DMS 273 (cell line): ENCODE results near the gene RHOF.

ENCODE experiments used
- DNase-seq: peaks from one replicate; lab custom pipeline; 2025; ENCODE audit not compliant: unreplicated experiment; lab: John Stamatoyannopoulos, UW

The RHOF gene

GRCh38 chr12:121820056-121820455 is 26.6 kb upstream of the RHOF start:
- no peak for DNase-seq

- DNase-seq, result no peak
These were observed 25.9 kb upstream of the RHOF start for GRCh38 chr12:121819212-121819949.

GRCh38 chr12:121817648-121818043 is 24.2 kb upstream of the RHOF start:
- DNase-seq, result no peak

GRCh38 chr12:121816925-121817647 is 23.6 kb upstream of the RHOF start:
- no peak for DNase-seq

GRCh38 chr12:121815263-121815662 is 21.8 kb upstream of the RHOF start:
- no peak for DNase-seq

GRCh38 chr12:121814429-121815119 is 21.1 kb upstream of the RHOF start:
- no peak for DNase-seq

- DNase-seq, result no peak
These were observed 20.5 kb upstream of the RHOF start for GRCh38 chr12:121813951-121814350.

GRCh38 chr12:121812921-121813896 is 19.7 kb upstream of the RHOF start:
- no peak for DNase-seq

GRCh38 chr12:121812320-121812871 is 18.9 kb upstream of the RHOF start:
- no peak for DNase-seq

GRCh38 chr12:121811434-121812319 is 18.2 kb upstream of the RHOF start:
- DNase-seq, result peak; percentile 76

- DNase-seq, result no peak
These were observed 17.4 kb upstream of the RHOF start for GRCh38 chr12:121810833-121811433.

GRCh38 chr12:121810234-121810817 is 16.8 kb upstream of the RHOF start:
- no peak for DNase-seq

- no peak for DNase-seq
These were observed 16.2 kb upstream of the RHOF start for GRCh38 chr12:121809712-121810116.

- DNase-seq, result no peak
These were observed 15.1 kb upstream of the RHOF start for GRCh38 chr12:121808623-121809022.

GRCh38 chr12:121807642-121808347 is 14.3 kb upstream of the RHOF start:
- no peak for DNase-seq

- DNase-seq, result no peak
These were observed 13.3 kb upstream of the RHOF start for GRCh38 chr12:121806546-121807423.

- DNase-seq, result no peak
These were observed 12.6 kb upstream of the RHOF start for GRCh38 chr12:121806009-121806545.
